Femur (tissue), 1 donor: Measurements from ENCODE around the gene OTOS.

Experiments
- DNase-seq: peaks from one replicate; pipeline ENCODE4 v3.0.0-alpha.2; 2017

The OTOS gene

DNA sequence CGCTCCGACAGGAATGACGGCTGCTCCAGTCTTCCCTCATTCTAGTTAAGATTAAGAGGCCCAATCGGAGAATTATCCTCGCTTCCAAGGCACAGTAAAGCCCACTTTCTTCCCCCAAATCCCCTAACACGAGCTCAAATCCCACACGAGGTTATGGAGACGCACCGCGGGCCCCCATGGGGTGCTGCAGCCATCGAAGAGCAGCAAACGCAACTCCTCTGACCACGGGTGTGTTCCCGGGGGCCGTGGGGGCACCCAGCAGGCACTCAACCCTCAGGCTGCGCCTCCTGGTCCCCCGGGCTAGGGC, 4.8 kb downstream of the OTOS start:
- DNase-seq: no peak

GRCh38 chr2:240134956-240135520, 5.4 kb downstream of the OTOS start:
- peak; percentile 14 for DNase-seq

DNA sequence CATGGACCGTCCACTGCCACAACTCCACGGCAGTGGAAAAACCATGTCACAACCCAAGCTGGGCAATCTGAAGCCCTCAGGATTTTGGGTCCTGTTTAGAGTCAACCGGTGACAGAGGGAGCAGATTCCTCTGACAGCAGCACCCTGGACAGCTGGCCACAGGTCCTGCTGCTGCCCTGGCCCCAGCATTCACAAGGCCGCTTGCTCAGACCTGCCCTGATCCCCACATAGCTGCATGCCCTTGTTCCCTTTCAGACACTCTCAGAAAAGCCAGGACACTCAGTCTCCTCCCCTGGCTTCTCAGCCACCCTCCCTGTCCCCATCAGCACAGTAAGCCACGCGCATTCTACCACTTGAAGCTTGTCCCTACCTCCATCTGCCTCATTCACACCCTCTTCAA, 6.0 kb downstream of the OTOS start:
- no peak for DNase-seq

- no peak for DNase-seq
These were observed 7.1 kb downstream of the OTOS start for GRCh38 chr2:240133401-240133800.

GRCh38 chr2:240132651-240132980, 7.8 kb downstream of the OTOS start:
- no peak for DNase-seq

- DNase-seq: no peak
These were observed 8.4 kb downstream of the OTOS start for GRCh38 chr2:240131941-240132650.

- no peak for DNase-seq
These were observed 9.2 kb downstream of the OTOS start for GRCh38 chr2:240131296-240131695.

DNA sequence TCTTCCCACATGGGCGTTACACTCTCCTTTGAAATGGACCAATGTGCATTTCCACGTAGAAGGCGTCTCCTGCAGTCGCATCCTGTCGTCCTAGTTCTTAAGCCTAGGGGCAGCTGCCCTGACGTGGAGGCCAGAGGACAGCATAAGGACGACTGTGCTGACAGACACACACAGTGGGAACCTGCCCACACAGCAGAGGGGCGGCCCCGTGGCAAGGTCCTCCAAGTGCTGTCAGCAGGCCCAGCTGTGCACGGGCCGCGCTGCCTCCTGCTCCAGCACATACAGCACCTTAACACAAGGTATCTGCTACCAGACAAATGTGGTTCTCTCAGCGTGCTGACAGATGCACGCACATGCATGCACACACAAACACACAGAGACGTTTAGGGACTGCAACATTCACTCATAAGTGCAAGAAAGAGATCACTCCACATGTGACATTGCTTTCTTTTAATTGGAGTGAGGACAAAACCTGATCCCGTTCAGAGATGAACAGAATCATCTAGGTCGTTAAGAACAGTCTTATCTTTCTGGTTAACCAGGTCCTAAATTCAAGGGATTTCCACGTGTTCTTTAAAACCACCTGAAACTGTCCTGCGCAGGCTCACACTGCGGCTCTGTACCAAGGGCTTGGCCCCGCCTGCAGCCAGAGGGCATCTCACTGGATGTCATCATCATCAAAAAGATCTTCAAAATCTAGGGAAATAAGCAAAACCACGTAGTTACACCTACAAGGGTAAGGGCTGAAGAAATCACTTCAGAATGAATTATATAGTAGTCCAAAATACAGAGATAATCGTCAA, 9.9 kb downstream of the OTOS start:
- DNase-seq: no peak

DNA sequence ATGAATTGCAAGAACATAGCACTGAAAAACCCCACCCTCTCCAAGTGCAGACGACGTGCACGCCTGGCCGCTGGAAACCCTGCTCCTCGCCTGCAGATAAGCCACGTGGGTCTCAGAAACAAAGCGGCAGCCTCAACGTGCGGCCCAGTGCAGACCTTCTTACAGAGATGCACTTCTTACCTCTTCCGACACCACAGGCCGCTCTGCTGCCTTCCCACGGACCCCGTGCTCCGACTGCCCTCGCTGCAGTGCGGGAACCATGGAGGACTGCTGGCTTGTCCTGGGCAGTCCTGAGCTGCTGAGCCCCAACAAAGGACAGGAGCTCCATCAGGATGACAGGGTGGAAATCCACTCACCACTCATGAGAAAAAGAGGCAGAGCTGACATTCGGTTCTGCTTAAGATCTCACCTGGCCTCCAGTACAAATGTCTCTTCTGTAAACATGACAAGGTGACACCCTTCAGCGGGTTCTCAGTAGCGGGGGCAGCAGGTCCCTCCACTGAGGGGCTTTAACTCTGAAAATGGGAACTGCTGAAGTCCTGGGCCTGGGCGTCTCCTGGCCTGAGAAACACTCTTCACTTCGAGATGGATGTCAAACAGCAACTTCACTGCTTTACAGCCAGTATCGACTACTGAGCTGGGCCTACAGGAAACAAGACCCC, 10.6 kb downstream of the OTOS start:
- DNase-seq: no peak

- no peak for DNase-seq
These were observed 11.1 kb downstream of the OTOS start for GRCh38 chr2:240129311-240129710.

DNA sequence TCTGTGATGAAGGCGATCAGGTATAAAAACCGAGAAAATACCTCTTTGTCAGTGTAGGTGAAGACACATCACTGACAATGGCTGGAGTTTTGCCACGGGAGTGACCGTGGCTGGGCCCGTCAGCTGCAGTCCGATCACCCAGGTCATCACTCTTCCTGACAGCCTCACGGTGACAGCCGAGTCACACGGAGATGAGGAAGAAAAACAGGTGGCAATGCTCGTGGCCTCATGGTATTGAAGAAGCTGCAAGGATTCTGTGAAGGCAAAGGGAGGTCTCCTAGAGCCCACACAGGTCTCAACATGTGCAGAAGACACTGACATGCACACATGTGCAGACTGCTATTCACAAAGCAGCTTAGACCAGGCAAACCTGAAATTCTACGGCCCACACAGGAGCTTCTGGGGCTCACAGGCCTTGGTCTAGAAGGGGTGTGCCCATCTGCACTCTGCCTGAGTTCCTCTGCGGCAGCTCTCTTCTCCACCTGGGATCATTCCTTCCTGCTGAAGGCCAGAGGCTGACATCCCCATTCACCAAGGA, 11.8 kb downstream of the OTOS start:
- no peak for DNase-seq

- no peak for DNase-seq
These were observed 12.4 kb downstream of the OTOS start for GRCh38 chr2:240127911-240128607.

DNA sequence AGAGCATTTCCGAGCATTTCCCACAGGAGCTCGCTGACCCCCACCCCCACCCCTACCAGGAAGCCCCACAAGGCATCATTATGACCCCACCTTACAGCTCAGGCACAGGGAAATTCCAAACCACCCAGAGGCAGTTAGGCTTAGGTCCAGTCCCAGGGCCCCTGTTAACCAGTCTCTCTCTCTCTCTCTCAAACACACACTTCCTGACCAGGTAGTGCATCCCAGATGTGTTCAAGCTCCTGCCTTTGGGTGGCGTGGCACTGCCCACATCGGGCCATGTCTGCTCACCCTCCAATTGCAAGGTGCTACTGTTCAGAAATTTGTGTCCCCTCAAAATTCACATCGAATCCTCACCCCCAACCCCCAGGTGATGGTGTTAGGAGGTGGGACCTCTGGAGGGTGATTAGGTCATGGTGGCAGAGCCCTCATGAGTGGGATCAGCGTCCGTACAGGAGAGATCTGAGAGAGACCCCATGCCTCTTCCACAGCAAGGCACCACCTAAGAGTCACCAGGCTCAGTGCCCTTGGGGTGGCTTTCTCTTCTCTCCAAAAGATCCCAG, 13.2 kb downstream of the OTOS start:
- no peak for DNase-seq

DNA sequence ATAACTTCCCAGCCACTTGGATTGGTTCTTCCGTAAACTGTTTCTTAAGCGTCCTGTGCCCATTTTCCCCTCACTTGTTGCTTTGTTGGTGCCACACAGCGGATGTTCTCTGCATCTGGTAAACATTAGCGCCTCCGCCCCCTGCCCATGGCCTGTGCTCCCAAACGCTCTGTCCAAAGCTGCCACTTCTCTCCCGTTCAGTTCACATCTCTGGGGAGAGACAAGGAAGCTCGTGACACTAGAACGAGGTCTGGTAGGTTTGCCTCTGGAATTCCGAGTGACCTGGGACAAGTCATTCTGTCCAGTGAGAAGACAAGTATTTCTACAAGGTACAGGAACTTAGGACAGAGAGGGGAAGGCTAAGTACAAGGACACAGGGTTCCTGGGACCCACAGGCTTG, 13.7 kb downstream of the OTOS start:
- no peak for DNase-seq

- no peak for DNase-seq
These were observed 14.7 kb downstream of the OTOS start for GRCh38 chr2:240125742-240126141.

DNA sequence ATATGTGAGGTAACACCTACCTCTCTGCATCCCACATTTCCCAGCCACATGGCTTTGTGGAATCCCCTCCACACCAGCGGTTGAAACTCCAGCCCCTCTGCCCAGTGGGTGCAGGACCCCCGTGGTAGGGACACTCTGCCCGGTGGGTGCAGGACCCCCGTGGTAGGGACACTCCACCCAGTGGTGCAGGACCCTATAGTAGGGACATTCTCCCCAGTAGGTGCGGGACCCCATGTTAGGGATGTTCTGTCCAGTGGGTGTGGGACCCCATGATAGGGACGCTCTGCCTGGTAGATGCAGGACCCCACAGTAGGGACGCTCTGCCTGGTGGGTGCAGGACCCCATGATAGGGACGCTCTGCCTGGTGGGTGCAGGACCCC, 15.8 kb downstream of the OTOS start:
- DNase-seq: no peak

GRCh38 chr2:240123821-240124650, 16.4 kb downstream of the OTOS start:
- DNase-seq: no peak

- DNase-seq: no peak
These were observed 18.8 kb downstream of the OTOS start for GRCh38 chr2:240121675-240122074.

GRCh38 chr2:240121190-240121589, 19.3 kb downstream of the OTOS start:
- DNase-seq: no peak

- no peak for DNase-seq
These were observed 26.2 kb downstream of the OTOS start for GRCh38 chr2:240114233-240114632.

GRCh38 chr2:240112914-240113690, 27.4 kb downstream of the OTOS start:
- no peak for DNase-seq
